NCI-H1436 treated with DMSO at 0.1 percent for 48 hours (cell line): Measurements from ENCODE around the gene SEMA4B.
"Not testable (repeated sequence)": the region's sequence is repeated elsewhere in the genome, so short reads cannot be mapped to it uniquely, and the experiment has no call there.

Experiments used
- DNase-seq: peaks from one replicate; lab custom pipeline; 2025; lab: John Stamatoyannopoulos, UW

Gene SEMA4B

DNA sequence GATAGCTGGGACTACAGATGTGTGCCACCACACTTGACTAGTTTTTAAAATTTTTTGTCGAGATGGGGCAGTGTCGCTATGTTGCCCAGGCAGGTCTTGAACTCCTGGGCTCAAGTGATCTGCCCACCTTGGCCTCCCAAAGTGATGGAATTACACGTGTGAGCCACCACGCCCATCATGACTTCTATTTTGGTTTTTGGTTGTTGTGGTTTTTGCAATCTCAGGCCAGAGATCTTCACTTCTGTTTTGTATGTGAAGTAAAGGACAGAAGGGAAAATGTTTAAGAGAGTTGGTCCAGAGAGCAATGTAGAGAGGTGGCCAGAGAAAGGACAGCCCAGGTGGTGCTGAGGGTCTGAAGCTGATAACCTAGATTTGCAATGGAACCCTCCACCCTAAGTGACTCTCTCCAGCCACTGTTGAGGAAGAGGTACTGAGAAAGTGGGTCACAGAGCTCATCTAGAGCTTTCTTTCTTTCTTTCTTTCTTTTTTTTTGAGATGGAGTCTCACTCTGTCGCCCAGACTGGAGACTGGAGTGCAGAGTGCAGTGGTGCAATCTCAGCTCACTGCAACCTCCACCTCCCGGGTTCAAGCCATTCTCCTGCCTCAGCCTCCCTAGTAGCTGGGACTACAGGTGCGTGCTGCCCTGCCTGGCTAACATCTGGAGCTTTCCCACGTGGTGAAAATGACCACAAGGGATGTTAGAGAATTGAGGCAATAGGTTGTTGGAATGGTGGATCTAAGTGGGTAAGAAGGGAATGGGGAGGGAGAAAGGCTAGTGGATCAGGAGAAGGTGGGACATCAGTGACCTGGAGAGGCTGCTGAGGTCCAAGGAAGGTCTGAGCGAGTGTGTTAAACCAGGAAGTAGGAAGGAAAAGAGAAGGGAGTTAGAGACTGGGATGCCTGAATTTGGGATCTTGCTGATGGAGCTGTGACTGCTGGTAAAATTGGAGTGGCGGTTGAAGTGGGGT, 22.4 kb upstream of the SEMA4B start:
- no peak for DNase-seq

DNA sequence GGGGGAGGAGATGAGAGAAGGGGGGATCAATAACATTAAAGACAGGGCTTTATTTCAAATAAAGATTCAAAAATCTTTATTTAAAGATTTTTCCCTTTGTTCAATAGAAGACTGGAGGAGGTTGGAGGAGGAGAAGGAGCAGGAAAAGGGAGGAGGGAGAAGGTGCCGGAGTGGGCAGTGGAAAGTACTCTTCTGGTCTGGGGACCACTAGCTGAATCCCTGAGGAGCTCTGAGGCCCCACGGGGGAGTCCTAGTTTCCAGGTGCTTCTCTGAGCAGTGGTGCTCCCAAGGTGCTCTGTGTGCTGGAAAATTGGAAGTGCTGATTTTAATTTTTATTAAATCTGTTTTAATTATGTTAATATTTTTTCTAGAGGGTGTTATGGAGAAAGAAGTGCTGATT, 19.4 kb upstream of the SEMA4B start:
- DNase-seq, result no peak

DNA sequence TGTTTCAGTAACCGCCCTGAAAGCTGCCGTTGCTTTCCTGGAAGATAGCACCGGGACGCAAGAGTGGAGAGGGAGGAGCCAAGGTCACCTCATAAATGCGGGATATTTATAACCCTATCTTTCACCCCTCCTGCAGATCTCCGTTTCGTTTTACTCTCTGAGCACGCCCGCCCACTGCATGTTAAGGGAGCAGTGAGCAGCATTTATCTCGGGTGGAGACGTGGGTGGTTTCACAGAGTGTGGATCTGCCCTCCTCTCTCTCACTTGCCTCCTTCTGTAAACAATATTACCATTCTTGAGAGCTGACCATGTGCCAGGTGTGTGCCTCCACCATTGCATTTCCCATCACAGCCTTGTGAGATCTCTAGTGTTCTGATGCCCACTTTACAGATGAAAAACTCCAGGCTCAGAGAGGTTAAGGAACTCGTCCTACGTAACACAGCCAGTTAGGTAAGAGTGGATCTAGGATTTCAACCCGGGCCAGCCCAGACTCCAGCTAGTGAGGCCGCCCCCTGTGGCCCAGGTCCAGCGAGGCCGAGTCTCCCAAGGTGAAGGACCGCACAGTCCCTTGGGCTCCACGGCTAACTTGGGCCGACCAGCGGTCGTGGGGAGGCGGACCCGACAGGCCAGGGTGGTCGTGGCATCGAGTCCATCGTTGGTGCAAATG, 16.9 kb upstream of the SEMA4B start:
- DNase-seq, result no peak

DNA sequence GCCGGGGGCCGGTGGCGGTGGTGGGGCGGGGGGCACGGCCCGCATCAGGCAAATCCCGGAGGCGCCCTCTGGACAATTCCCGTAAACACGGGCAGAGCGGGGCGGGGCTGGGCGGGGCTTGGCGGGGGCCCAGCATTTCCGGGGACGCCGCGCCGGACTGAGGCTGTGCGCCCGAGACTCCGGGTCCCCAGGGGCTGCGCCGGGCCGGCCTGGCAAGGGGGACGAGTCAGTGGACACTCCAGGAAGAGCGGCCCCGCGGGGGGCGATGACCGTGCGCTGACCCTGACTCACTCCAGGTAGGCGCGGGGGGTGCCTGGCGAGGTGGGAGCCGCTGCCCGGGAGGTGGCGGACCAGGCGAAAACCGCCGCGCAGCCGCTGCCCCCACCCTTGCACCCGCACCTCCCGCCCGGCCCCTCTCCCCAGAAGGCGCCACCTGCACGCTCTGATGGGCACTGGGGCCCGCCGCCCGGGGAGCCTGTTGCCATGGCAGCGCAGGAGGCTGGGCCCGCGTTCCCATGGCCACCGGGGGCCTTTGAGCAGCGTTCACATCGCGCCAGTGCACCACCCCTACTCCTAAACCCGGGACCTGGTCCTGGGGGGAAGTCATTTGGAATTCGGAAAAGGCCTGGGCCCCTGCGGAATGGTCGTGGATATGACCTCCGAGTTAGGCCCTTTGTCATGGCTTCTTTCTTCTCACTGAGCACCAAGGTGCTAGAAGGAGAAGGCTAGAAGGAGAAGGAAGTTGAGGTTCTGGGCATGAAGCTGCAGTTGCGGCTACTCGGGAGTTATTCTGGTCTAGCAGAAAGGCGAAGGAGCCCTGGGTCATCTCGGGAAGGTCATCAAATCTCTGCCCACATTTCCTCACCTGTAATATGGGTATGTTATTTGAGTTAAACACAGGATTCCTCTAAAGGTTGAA, 16.1 kb upstream of the SEMA4B start:
- DNase-seq, result no peak

DNA sequence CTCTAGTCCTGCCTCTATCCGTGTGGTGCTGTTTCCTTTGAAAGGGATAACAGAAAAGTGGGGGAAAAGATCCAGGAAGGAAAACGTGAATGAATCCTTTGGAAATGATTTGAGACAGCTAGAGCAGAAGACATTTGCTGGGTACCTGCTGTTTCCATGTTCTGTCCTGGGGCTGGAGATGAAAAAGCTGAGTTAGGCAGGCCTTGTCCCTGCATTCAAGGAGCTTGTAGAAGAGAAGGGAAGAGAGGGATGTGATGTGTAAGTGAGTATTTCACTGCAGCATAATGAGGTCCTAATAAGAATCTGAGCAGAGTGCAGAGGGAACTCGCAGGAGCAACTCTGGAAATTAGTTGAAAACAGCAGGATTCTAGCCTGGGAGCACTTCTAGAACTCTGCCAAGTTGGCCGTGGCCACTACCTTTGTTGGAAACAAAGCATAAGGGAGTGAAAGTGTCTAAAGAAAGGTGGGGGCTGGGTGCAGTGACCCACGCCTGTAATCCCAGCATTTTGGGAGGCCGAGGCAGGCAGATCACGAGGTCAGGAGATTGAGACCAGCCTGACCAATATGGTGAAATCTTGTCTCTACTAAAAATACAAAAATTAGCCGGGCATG, 13.8 kb upstream of the SEMA4B start:
- DNase-seq, result no peak

DNA sequence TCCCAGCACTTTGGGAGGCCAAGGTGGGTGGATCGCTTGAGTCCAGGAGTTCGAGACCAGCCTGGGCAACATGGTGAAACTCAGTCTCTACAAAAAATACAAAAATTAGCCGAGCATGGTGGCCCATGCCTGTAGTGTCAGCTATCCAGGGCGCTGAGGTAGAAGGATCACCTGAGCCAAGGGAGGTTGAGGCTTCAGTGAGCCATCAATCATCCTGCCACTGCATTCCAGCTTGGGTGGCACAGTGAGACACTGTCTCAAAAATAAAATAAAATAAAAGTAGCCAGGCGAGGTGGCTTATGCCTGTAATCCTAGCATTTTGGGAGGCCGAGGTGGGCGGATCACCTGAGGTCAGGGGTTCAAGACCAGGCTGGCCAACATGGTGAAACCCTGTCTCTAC, 13.1 kb upstream of the SEMA4B start:
- not testable (repeated sequence) for DNase-seq

DNA sequence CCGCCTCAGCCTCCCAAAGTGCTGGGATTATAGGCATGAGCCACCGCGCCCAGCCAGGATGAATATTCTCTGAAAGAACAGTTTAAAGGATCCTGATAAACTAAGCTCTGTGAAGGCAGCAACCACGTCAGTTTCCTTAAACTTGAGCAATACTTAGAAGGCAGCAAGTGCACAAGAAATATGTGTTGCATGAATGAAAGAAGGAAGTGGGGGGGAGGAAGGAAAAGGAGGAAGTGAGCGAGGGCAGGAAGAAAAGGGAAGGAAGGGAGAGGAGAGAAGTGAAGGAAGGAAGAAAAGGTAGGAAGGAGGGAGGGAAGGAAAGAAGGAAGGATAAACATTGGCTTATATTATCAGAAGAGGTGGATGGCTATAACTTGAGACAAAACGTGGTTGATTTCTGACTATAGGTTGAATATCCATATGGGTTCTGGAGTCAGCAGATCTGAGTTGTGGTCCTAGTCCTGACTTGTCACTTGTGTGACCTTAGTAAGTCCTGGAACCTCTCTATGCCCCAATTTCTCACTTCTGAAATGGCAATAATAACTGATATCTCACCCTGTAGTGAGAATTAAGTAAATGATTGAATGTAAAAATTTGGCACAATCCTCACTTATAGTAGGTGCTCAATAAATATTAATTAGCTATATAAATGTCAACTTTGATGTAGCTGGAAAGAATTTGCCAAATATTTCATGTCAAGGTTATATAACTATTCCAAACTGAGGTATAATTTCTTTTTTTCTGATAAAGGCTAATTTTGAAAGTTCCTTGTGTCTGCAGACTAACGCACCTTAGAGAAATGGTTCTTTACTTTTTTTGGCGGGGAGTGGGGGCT, 12.0 kb upstream of the SEMA4B start:
- no peak for DNase-seq

DNA sequence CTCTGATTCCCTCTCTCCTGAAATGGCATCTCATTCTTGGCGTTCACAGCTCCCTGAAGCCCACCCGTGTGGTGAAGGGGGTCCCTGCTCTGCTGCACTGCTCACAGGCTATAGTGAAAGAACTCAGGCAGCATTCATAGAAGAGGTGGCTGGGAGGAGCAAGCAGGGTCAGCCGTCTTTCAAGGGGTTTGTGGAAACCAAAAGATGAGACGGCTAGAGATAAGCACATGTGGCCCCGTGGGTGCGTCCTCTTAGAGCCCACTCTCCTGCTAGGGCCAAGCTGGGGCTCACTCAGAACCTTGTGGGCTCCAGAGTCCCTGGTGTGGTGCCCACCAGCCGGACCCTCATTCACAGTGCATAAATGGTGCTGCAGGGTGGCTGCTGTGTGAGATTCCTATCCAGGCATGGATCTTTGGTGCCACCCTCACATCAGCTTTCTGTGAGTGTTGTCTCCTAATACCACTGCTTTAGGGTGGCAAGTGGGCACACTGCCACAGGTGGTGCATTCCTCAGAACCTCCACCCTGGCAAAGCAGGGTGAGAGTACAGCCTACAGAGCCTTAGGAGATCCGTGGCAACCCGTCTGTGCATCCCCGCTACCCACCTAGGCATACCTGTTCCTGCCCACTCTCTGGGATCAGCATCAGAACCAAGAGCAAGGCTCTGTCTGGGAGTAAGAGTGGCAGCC, 11.2 kb upstream of the SEMA4B start:
- DNase-seq, result no peak

DNA sequence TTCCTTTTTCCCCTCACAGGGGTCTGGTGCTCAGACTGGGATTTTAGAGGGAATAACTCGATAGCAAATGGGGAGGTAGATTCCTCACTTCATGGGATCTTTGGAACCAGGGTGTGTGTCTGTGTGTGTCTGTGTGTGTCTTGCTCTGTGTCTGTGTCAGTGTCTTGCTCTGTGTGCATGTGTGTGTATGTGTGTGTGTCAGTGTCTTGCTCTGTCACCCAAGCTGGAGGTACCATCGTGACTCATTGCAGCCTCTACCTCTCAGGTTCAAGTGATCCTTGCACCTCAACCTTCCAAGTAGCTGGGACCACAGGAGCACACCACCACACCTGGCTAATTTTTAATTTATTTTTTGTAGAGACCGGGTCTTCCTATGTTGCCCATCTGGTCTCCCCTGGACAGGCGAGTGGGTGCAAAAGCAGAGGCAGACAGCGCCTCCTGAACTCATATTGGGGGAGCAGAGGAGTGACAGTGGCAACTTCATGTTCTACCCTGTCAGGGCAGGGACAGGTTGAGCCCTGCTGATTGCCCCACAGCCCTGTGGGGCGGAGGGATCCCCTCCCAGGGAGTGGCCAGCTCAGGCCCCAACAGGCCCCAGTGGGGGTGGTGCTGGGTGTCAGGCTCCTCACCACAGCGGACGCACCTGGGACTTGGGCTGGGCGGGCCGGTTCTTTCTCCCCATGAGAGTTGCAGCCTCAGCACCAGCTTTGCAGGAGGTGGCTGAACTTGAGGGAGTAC, 10.4 kb upstream of the SEMA4B start:
- DNase-seq, result no peak

DNA sequence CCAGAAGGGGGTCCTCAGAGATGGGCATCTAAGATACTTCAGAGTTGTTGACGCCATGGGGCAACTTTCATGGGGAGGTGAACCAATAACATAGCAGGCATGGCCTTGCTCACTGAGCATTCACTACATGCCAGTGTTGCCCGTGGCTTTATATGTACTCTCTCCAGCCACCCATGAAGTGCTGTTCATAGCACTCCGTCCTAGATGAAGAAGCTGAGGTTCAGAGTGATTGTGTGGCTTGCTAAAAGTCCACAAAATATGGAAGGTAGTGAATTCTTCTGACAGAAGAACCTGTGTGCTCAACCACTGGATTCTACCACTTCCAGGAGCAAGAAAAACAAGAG, 9.8 kb upstream of the SEMA4B start:
- DNase-seq, result no peak

DNA sequence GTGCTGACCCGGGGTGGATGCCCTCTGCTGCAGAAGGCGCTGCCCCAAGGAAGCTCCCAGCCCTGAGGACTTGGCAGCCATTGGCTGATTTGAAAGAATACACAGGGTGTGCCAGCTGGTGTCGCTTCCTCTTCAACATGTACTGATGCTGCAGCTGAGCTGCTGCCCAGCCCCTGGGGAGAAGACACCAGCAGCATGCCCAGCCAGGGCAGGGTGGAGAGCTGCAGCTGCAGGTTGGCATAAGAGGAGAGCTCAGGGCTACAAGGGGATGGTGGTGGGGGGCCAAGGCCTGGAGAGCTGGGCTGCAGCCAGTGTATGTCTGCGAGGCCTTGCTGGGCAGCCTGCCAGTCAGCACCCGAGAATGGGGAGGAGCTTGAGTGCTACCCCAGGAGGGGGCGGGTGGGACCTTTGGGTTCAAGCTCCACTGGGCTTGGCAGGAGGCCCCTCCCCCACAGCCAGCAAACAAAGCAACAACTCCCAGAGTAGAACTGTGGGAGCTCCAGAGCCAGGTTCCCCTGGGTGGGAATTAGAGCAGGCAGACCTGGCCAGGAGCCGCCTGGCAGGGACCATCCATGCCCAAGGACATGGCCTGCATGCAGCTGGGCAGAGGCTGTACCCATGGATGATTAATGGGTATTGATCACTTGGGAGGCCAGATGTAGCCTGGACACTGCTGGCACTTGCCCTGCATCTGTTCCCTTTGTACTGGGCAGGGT, 9.2 kb upstream of the SEMA4B start:
- DNase-seq, result peak; percentile 72

DNA sequence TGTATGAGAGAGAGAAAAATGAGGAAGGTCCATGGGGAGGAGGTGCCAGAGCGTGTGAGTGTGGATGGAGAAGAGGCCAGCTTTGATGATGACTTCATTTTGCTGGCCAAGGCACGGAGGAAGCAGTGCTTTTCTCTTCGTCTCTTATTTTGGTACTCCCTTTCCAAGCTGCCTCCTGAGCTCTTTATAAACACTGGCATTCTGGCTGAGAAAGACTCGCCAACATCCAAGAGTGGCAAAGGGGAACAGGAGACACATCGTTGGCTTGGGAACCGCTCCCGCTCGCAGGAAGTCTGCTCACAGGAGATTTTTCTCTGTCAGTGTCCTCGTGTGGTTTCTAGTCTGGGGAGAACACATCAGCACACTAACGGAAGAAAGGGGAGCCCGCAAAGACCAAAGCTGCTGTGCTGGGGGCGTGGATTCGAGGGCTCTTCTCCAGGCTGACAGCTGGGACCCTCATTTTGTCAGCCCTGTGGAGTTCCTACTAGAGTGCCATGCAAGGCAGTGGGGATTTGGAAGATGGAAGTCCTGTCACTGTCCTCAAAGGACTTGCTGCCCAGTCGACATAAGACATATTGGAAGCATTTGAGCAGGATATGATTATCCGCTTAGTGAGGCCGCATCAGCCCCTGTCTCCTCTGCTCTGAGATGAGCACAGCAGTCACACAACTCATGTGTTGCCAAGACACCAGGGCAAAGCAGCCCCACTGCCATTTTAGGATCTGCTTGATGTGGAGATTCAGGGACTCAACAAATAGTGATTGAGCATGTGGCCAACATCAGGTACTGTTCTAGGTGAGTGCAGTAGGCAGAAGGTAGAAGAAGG, 8.0 kb upstream of the SEMA4B start:
- DNase-seq, result no peak

DNA sequence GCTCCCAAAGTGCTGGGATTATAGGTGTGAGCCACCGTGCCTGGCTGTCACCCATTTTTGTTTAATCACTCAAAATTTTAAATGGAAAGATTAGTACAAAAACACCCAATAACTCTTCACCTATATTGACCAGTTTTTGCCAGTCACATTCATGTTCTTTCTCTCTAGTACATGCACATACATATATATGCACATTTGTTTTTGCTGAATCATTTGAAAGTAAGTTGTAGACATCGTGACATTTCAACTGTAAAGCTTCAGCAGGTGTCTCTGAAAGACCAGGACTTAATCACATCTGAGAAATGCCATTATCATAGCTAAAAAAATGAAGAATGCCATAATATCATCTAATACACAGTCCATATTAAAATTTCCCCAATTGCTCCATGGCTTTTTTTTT, 6.5 kb upstream of the SEMA4B start:
- no peak for DNase-seq

DNA sequence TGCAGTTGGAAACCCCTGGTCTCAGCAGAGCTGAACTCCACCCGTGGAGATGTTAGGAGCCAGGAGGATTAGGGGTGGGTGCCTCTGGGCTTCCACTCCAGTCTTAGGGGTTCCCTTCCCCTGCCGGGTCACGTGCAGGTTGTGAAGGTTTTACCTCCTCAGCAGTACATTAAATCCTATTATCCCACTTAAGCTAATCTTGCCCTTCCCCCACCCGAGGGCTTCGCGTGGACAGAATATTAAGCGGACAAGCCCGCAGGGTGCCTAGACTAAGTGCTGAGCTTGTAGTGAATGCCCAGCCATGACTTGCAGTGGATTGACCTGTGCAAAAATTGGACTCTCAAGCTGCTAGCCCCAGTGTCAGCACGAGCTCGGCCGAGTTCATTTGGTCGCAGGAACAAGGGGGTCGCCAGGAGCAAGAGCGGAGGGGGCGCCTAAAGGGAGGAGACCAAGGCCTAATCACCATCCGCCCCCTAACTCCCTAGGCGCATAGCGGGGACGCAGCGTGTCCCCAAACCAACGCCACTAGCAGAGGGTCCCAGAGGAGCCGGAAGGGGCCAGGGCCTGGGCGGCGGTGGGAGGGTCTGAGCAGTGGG, 498 bp upstream of the SEMA4B start:
- DNase-seq, result no peak

DNA sequence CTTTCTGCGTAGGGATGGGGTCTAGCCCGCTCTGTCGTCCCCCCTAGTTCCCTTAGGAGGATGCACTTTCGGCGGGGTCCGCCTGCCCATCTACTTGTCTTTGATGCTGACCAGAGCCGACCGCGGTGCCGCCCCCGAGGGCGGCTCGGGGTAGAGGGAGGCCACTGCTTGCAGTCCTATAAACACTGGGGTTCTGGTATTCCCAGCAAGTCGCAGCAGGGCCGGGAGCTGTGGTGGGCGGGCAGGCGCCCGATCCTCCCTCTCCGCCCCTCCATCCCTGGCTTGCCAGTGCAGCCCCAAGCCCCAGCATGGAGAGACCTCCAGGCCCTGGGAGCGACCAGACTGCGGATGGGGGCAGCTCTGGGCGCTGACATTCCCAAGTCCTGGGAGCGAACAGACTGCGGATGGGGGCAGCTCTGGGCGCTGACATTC, 830 bp downstream of the SEMA4B start:
- no peak for DNase-seq

DNA sequence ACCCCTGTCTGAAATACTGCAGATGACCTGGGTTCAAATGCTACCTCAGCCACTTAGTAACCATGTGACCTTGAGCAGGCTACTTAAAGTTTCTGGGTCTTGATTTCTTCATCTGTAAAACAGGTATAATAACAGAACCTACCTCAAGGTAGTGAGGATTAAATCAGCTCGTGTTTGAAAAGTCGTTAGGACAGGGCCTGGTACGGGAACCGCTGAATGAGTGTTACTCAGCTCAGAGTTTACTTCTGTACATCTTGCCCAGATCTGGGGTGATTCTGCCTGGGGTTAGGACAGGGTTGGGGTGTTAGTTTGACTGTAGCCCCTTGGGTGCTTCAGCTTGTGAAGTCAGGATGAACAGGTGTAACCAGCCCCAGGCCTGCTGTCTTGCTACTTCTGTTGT, 1.8 kb downstream of the SEMA4B start:
- DNase-seq, result no peak

DNA sequence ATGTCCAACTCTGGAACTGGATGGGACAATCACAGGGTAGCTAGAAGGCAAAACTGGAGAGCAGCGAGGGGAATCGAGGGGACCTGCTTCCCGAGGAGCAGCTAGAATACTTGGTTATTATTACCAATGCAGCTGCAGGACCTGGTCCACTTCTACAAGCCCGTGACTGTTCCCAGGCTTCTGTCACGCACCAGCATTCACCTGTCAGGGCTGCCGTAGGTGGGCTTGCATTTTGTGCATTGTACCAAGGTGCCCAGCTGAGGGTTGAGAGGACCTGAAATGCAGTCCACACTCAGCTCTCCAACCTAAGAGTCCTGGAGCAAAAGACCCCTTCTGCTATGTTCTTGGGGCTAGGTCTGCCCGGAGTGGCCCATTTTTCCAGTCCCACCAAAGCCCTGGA, 2.3 kb downstream of the SEMA4B start:
- no peak for DNase-seq

DNA sequence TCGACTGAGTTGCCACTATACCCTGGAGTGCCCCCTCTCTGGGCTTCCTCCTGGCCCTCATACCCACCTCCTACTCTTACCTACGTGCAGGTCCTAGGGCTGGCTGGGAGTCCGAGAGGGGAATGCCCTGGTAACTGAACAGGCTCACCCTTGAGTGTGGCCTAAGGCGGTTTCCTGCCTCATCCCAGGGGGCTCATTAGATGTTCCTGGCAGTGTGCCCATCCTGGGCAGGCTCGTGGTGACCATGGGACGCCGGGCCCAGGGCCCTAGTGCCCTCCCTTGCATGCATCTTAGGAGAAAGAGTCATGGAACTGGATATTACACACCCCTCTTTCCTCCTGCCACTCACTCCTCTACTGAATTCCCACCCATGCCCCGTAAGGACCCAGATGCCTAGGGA, 2.8 kb downstream of the SEMA4B start:
- no peak for DNase-seq
